Mesenchymal stem cell (in vitro differentiated cells and primary cell): ENCODE measurements around the gene KIF25.

ENCODE experiments used
- DNase-seq: peaks from one replicate; pipeline ENCODE4 v3.0.0-alpha.2; 2013
- H2AFZ ChIP-seq: one replicate; pipeline ENCODE4 v1.6.1; 2013; ENCODE audit warnings: low read depth, mild to moderate bottlenecking, control low read depth, inconsistent platforms, low read length, moderate library complexity
- H2AK5ac ChIP-seq: 2 replicates; pipeline ENCODE4 v1.6.1; 2013; ENCODE audit warnings: low read length, moderate library complexity, mild to moderate bottlenecking, inconsistent platforms; ENCODE audit not compliant: severe bottlenecking
- H2BK120ac ChIP-seq: one replicate; pipeline ENCODE4 v1.6.1; 2013; ENCODE audit warnings: low read depth, mild to moderate bottlenecking, inconsistent platforms, low read length, moderate library complexity
- H2BK12ac ChIP-seq, 2 experiments: one replicate each; pipeline ENCODE4 v1.6.1; 2013; ENCODE audit warnings: inconsistent platforms in 2 of 2, low read length in 2 of 2, mild to moderate bottlenecking in 2 of 2, moderate library complexity in 2 of 2, control low read depth in 1 of 2
- H2BK15ac ChIP-seq: one replicate; pipeline ENCODE4 v1.6.1; 2013; ENCODE audit warnings: mild to moderate bottlenecking, low read depth, inconsistent platforms; ENCODE audit not compliant: poor library complexity, severe bottlenecking
- H2BK5ac ChIP-seq: 2 replicates; pipeline ENCODE4 v1.6.1; 2013; ENCODE audit warnings: low read depth, mild to moderate bottlenecking, low read length, control low read depth, inconsistent platforms; ENCODE audit not compliant: poor library complexity, severe bottlenecking
- H3K14ac ChIP-seq, 2 experiments: one replicate each; pipeline ENCODE4 v1.6.1; 2013; ENCODE audit warnings: inconsistent platforms in 2 of 2, low read length in 2 of 2, control low read depth in 1 of 2, mild to moderate bottlenecking in 1 of 2, moderate library complexity in 1 of 2
- H3K18ac ChIP-seq, 2 experiments: one replicate each; pipeline ENCODE4 v1.6.1; 2013; ENCODE audit warnings: inconsistent platforms in 2 of 2, low read length in 2 of 2, control low read depth in 1 of 2, low read depth in 1 of 2, mild to moderate bottlenecking in 1 of 2
- H3K23ac ChIP-seq, 2 experiments: one replicate each; pipeline ENCODE4 v1.6.1; 2013; ENCODE audit warnings: inconsistent platforms in 2 of 2, low read length in 2 of 2, mild to moderate bottlenecking in 2 of 2, moderate library complexity in 2 of 2, control low read depth in 1 of 2
- H3K27ac ChIP-seq: 2 replicates; pipeline ENCODE4 v1.5.1; 2013; ENCODE audit warnings: mild to moderate bottlenecking, moderate library complexity, low read length, control low read depth, inconsistent platforms; ENCODE audit not compliant: poor library complexity, severe bottlenecking
- H3K27me3 ChIP-seq, 2 experiments: 2 replicates each; pipeline versions ENCODE4 v1.6.1 to v1.7.0; 2013; ENCODE audit warnings: low read length in 2 of 2, mild to moderate bottlenecking in 2 of 2, moderate library complexity in 2 of 2, control low read depth in 1 of 2, inconsistent platforms in 1 of 2; ENCODE audit not compliant: control insufficient read depth in 1 of 2, insufficient read depth in 1 of 2
- H3K36me3 ChIP-seq, 2 experiments: 2 replicates each; pipeline versions ENCODE4 v1.6.1 to v1.7.0; 2013; ENCODE audit warnings: low read length in 2 of 2, control low read depth in 1 of 2, inconsistent platforms in 1 of 2, low read depth in 1 of 2, mild to moderate bottlenecking in 1 of 2; ENCODE audit not compliant: insufficient read depth in 2 of 2, control insufficient read depth in 1 of 2
- H3K4ac ChIP-seq, 2 experiments: one replicate each; pipeline ENCODE4 v1.6.1; 2013; ENCODE audit warnings: inconsistent platforms in 2 of 2, low read length in 2 of 2, mild to moderate bottlenecking in 2 of 2, moderate library complexity in 2 of 2, control low read depth in 1 of 2, low read depth in 1 of 2
- H3K4me1 ChIP-seq: 2 replicates; pipeline ENCODE4 v1.6.1; 2013; ENCODE audit warnings: low read depth, low read length, control low read depth; ENCODE audit not compliant: control insufficient read depth, insufficient read depth
- H3K4me2 ChIP-seq: 2 replicates; pipeline ENCODE4 v1.6.1; 2013; ENCODE audit warnings: low read length, mild to moderate bottlenecking, inconsistent platforms; ENCODE audit not compliant: poor library complexity, severe bottlenecking
- H3K4me3 ChIP-seq, 2 experiments: 2 replicates each; pipeline versions ENCODE4 v1.5.1 to v1.7.0; 2013; ENCODE audit warnings: low read length in 2 of 2, mild to moderate bottlenecking in 2 of 2, control low read depth in 1 of 2, low read depth in 1 of 2; ENCODE audit not compliant: insufficient read depth in 1 of 2
- H3K79me1 ChIP-seq: replicated peaks from 2 replicates; pipeline ENCODE4 v1.6.1; 2013; ENCODE audit warnings: mild to moderate bottlenecking, control low read depth, low read length, inconsistent platforms; ENCODE audit not compliant: poor library complexity, severe bottlenecking
- H3K9ac ChIP-seq: 2 replicates; pipeline ENCODE4 v1.7.0; 2013; ENCODE audit warnings: mild to moderate bottlenecking, low read length, moderate library complexity
- H3K9me3 ChIP-seq: 2 replicates; pipeline ENCODE4 v1.7.0; 2013; ENCODE audit warnings: mild to moderate bottlenecking, low read length; ENCODE audit not compliant: control insufficient read depth
- H4K8ac ChIP-seq: one replicate; pipeline ENCODE4 v1.6.1; 2013; ENCODE audit warnings: inconsistent platforms, mild to moderate bottlenecking, low read length, moderate library complexity
- H4K91ac ChIP-seq: one replicate; pipeline ENCODE4 v1.6.1; 2013; ENCODE audit warnings: mild to moderate bottlenecking, low read length, inconsistent platforms
- WGBS: methylation state at CpG from one replicate; pipeline ENCODE4 v1.1.7; 2013; ENCODE audit warnings: mixed read lengths; 5-methylcytosine and 5-hydroxymethylcytosine counted together

The KIF25 gene

GRCh38 chr6:168062346-168063289, 65.1 kb downstream of the KIF25 start:
- H2BK15ac ChIP-seq: no peak overlapping the region
- 84% methylated on average over 31 of the region's 31 CpGs for WGBS
- no peak overlapping the region for H3K4me3 ChIP-seq
- H3K27me3 ChIP-seq: peaks cover 0 to 7% of the 10 kb centered on the region in 2 experiments
- H2BK12ac ChIP-seq: no peak overlapping the region
- H3K9me3 ChIP-seq: no peaks in the 10 kb centered on the region
- H3K4ac ChIP-seq: no peak overlapping the region
- H3K4me2 ChIP-seq: no peak overlapping the region
- peaks cover 7% of the 10 kb centered on the region for H3K4me1 ChIP-seq
- no peak overlapping the region for H2BK5ac ChIP-seq
- no peak for DNase-seq
- H2BK120ac ChIP-seq: no peak overlapping the region
- no peak overlapping the region for H2AK5ac ChIP-seq
- no peaks in the 10 kb centered on the region for H3K79me1 ChIP-seq
- H3K36me3 ChIP-seq: no peaks in the 10 kb centered on the region
- no peak overlapping the region for H2AFZ ChIP-seq
- H3K23ac ChIP-seq: no peak overlapping the region
- no peak overlapping the region for H3K18ac ChIP-seq
- H4K91ac ChIP-seq: no peak overlapping the region
- H3K14ac ChIP-seq: no peak overlapping the region
- H3K9ac ChIP-seq: no peak overlapping the region
- no peak overlapping the region for H4K8ac ChIP-seq
- H3K27ac ChIP-seq: no peak overlapping the region

DNA sequence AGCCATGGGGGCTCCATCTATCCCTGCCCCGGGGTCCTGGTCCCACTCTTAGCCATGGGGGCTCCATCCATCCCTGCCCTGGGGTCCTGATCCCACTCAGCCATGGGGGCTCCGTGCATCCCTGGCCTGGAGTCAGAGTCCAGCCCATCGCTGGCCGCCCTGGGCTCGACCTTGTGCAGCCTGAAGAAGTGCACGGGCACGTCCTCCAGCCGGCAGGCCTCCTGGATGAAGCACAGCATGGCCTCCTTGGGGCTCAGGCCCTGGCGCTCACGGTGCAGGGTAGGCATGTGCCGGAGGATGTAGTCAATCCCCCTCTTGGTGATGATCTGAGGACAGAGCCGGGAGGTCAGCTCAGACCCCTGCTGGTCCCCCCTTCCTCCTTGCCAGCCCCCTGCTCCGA, 66.0 kb downstream of the KIF25 start:
- Histone ChIP-seq H3K23ac (no peak overlapping the region), H3K4me1 (peaks cover 7% of the 10 kb centered on the region), H4K91ac (no peak overlapping the region), H3K9ac (no peak overlapping the region), H2BK12ac (no peak overlapping the region), H2BK5ac (no peak overlapping the region), H2AK5ac (no peak overlapping the region), H3K18ac (no peak overlapping the region), H3K79me1 (no peaks in the 10 kb centered on the region), H3K4me2 (no peak overlapping the region), H4K8ac (no peak overlapping the region), H3K36me3 (no peaks in the 10 kb centered on the region), H3K4ac (no peak overlapping the region), H3K27ac (no peak overlapping the region), H2BK15ac (no peak overlapping the region), H2BK120ac (no peak overlapping the region), H3K4me3 (no peak overlapping the region), H2AFZ (no peak overlapping the region), H3K14ac (no peak overlapping the region), H3K27me3 (peaks cover 0 to 9% of the 10 kb centered on the region in 2 experiments), H3K9me3 (no peaks in the 10 kb centered on the region)
- no peak for DNase-seq
- 90% methylated on average over 13 of the region's 13 CpGs for WGBS

GRCh38 chr6:168064226-168064807, 66.8 kb downstream of the KIF25 start:
- no peak overlapping the region for H3K14ac ChIP-seq
- H3K27ac ChIP-seq: no peak overlapping the region
- no peak overlapping the region for H2BK15ac ChIP-seq
- H3K9ac ChIP-seq: no peak overlapping the region
- WGBS: 94% methylated on average over 11 of the region's 11 CpGs
- no peaks in the 10 kb centered on the region for H3K9me3 ChIP-seq
- no peak overlapping the region for H2BK12ac ChIP-seq
- H3K4me3 ChIP-seq: no peak overlapping the region
- H2BK5ac ChIP-seq: no peak overlapping the region
- no peak overlapping the region for H3K18ac ChIP-seq
- H2AFZ ChIP-seq: no peak overlapping the region
- H3K23ac ChIP-seq: no peak overlapping the region
- no peak overlapping the region for H3K4ac ChIP-seq
- H3K4me1 ChIP-seq: peaks cover 7% of the 10 kb centered on the region
- H3K4me2 ChIP-seq: no peak overlapping the region
- no peak overlapping the region for H2BK120ac ChIP-seq
- H3K27me3 ChIP-seq: peaks cover 0 to 15% of the 10 kb centered on the region in 2 experiments
- DNase-seq: no peak
- no peak overlapping the region for H2AK5ac ChIP-seq
- no peaks in the 10 kb centered on the region for H3K79me1 ChIP-seq
- peak overlapping the region; percentile 7 for H4K8ac ChIP-seq
- H4K91ac ChIP-seq: peak overlapping the region; percentile 70
- no peaks in the 10 kb centered on the region for H3K36me3 ChIP-seq

DNA sequence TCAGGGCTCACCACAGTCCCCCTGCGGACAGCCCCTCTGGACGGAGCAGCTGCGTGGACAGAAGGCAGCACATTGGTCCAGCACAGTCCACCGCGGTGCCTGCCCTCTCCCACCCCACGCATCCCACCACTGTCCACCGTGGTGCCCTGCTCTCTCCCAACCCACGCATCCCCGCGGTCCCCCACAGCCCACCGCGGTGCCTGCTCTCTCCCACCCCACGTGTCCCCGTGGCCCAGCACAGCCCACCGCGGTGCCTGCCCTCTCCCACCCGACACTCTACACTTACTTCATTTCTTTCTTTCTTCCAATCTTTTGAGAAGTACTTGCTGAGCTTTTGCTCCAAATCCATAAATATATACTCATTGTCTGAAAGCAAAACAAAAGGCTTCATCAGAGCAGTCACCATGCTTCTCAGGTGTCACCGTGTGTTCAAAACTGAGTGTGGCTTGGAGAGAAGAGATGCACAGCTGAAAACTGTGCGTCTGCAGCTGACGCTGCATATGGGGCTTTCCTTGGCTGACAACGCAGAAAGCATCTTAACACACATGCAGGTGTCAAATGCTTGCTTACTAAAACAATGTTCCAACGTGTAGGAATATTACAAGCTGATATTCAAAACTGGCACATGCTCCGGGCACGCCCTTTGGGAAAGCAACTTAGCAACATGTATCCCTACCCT, 69.7 kb downstream of the KIF25 start:
- Histone ChIP-seq H4K91ac (no peak overlapping the region), H3K36me3 (no peaks in the 10 kb centered on the region), H3K79me1 (no peaks in the 10 kb centered on the region), H3K4me3 (no peak overlapping the region), H3K9ac (no peak overlapping the region), H2BK5ac (no peak overlapping the region), H3K14ac (no peak overlapping the region), H3K27ac (no peak overlapping the region), H3K27me3 (peaks cover 18 to 30% of the 10 kb centered on the region in 2 experiments), H2AFZ (no peak overlapping the region), H2BK120ac (no peak overlapping the region), H3K4ac (no peak overlapping the region), H3K23ac (no peak overlapping the region), H2AK5ac (no peak overlapping the region), H2BK12ac (no peak overlapping the region), H3K4me2 (no peak overlapping the region), H3K18ac (no peak overlapping the region), H2BK15ac (no peak overlapping the region), H4K8ac (no peak overlapping the region), H3K9me3 (no peaks in the 10 kb centered on the region), H3K4me1 (peaks cover 2% of the 10 kb centered on the region)
- DNase-seq: no peak
- WGBS: 95% methylated on average over 24 of the region's 24 CpGs
